Occipital lobe (tissue), 2 donors: ENCODE measurements around the gene SMURF1. TPM values are rescaled to one million over a fixed set of nuclear protein-coding genes. Genes with fewer than 3 reads are reported as not detected.
"Not testable (repeated sequence)": the region's sequence is repeated elsewhere in the genome, so short reads cannot be mapped to it uniquely, and the experiment has no call there.

Experiments
- DNase-seq: peaks from one replicate; lab custom pipeline; 2025; lab: John Stamatoyannopoulos, UW
- total RNA-seq: library from RNA; depleted of rRNA; stranded (reverse); fragments of >200 nt; gene quantifications from one replicate; pipeline ENCODE4 v1.2.3, GENCODE V29; 2014

The SMURF1 gene
- total RNA-seq = 24.6 TPM

GRCh38 chr7:99143853-99144672 lies at the start of gene SMURF1:
SMURF1 (minus strand) TSS chr7:99144108; CDS start chr7:99143780, 328 bp downstream.
- peak; percentile 35 for DNase-seq

- DNase-seq = no peak
Observed at GRCh38 chr7:99191869-99192596, 48.1 kb upstream of the SMURF1 start.

DNA sequence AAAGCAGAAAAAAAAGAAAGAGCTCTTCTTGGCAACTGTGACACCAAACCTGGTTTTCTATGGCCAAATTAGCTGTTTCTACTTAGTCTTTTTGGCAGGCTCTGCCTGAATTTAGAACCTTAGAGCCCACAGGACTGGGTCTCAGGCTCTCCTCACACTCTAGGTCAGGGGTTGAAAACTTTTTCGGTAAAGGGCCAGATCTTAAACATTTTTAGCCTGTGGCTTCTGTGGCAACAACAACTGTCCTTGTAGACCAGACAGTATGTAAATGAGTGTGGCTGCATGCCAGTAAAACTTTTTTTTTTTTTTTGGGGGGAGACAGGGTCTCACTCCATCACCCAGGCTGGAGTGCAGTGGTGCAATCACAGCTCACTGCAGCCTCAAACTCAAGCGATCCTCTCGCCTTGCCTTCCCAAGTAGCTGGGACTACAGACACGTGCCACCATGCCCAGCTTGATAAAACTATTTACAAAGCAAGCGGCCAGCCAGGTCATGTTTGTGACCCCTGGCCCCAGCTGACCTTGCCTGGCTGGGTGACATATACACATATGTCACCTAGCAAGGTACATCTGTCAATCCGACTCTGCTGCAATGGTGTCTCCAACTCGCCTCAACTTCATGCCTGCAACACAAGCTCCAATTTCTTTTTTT lies 46.6 kb upstream of the SMURF1 start:
- DNase-seq = no peak

GRCh38 chr7:99189222-99189621 lies 45.3 kb upstream of the SMURF1 start:
- DNase-seq = no peak

DNA sequence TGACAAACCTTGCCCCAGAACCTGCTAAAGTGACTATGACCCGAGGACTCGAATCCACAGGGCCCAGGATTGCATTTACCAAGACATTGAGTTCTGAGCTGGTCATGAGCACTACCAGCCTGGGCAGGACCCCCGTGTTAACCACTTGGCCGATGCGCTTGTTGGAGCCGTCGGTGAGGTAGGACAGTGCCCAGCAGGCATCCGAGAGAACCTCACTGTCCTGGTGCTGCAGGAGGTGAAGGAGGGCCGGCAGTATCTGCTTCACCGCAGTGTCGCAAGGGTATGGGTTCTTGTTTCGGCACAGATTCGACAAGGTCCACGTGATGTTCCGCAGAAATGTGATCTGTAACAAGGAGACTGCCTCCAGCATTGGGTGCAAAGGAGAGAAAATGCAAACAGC lies 44.3 kb upstream of the SMURF1 start:
- DNase-seq = no peak

DNA sequence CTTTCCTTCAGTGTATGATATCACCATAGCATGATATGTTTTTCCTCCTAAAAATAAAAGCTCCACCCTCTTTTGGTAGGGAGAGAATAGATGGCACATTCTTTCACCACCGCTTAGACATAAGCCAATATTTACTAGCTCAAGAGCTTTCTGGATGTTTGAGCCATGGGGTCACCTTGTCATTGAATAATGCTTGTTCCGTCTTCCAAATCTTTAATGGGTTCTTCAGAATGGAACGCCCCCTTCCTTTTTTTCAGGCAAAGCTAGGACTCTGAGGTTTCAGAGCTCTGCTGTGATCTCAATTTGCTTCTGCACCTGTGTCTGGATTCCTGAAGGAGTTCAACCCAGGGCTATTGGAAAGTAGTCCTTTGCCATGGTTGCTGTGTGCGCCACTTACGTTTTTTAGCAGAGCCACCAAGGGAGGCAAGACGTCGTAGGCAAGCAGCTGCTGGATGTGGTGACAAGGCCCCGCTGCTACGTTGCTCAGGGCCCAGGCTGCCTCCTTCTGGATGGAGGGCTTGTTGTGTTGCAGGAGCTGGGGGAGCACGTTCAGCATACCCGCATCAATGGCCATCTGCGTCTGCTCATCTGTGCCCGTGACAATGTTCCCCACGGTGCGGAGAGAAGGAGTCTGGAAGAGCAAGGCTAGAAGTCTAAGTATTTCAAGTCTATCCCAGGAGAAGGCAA lies 40.8 kb upstream of the SMURF1 start:
- DNase-seq = no peak

GRCh38 chr7:99180067-99180650 lies 36.3 kb upstream of the SMURF1 start:
- DNase-seq = no peak

DNA sequence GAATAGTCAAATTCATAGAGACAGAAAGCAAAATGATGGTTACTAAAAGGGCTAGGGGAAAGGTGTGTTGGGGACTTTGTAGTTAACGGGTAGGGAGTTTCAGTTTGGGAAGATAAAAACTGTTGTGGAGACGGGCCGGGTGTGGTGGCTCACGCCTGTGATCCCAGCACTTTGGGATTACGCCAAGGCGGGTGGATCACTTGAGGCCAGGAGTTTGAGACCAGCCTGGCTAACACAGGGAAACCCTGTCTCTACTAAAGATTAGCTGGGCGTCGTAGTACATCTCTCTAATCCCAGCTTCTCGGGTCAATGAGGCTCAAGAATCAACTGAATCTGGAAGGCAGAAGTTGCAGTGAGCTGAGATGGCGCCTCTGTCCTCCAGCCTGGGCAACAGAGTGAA lies 33.3 kb upstream of the SMURF1 start:
- no peak for DNase-seq

- DNase-seq = no peak
Observed at GRCh38 chr7:99173787-99174186, 29.9 kb upstream of the SMURF1 start.

DNA sequence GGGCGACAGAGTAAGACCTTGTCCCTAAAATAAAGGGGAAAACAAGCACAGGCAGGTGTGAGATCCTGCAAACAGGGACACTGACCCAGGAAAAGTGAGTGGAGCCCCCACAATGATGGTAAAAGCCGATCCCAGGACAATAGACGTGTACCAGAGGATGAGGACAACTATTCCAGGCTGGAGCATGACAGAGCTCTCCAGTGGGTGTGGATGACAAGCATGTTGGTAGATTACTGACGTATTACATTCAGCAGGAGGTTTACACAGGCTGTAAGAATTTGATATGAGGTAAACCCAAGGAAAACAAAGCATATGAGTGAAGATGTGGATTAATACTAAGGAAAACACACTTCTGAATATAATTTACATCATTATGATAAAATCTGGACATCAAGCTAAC lies 27.8 kb upstream of the SMURF1 start:
- no peak for DNase-seq

- no peak for DNase-seq
Observed at GRCh38 chr7:99170730-99171074, 26.8 kb upstream of the SMURF1 start.

DNA sequence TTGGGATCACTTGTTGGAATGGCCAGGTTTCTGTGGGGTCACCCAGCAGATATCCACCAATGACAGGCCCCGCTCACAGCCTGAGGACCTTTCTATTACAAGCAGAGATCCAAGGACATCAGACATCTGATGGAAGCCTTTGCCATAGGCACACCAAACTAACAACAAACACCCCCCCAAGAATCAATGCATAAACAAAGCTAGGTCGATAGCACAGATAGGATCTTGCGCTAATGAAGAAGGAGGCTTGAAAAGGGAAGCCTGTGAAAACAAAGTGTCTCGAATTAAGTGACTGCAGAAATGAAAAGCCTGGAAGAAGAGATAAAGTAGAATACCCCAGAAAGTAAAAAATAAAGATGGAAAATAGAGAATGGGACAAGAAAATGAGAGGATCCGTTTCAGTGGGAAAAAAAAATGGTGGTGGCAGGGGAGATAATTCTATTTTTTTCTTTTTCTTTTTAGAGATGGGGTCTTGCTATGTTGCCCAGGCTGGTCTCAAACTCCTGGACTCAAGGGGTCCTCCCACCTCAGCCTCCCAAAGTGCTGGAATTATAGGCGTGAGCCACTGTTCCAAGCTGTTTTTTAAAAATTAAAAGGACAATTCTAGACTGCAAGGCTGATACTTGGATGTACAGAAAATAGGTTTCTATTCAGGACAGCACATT lies 26.3 kb upstream of the SMURF1 start:
- DNase-seq = no peak

DNA sequence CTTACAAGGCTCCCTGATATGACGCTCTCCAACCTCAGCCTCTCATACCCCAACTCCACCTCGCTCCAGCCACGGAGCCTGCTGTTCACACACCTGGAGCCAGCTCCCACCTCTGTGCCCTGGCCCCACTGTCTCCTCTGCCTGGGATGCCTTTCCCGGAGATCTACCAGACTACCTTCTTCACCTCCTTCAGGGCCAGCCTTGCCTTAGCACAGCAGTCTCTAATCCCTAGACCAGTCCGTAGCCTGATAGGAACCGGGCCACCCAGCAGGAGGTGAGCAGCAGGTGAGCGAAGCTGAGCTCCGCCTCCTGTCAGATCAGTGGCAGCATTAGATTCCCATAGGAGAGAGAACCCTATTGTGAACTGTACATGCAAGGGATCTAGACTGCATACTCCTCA lies 23.2 kb upstream of the SMURF1 start:
- no peak for DNase-seq

DNA sequence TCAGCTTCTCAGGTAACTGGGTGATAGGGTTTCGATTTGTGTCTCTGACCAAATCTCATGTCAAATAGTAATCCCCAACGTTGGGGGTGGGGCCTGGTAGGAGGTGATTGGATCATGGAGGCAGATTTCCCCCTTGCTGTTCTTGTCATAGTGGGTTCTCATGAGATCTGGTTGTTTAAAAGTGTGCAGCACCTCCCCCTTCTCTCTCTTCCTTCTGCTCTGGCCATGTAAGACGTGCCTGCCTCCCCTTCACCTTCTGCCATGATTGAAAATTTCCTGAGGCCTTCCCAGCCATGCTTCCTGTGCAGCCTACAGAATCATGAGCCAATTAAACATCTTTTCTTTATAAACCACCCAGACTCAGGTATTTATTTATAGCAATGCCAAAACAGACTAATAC lies 21.9 kb upstream of the SMURF1 start:
- no peak for DNase-seq

DNA sequence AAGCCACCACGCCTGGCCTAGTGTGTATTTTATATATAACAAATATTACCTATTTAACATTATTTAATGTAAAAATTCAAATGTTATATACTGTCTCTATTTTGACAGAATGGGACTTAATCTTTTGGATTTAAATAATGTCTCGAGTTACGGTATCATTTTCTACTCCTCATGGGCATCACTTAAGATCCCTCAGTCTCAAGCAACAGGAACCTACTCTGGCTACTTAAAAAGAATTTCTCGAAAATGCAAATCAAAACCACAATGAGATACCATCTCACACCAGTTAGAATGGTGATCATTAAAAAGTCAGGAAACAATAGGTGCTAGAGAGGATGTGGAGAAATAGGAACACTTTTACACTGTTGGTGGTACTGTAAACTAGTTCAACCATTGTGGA lies 19.8 kb upstream of the SMURF1 start:
- not testable (repeated sequence) for DNase-seq

GRCh38 chr7:99156649-99157048 lies 12.7 kb upstream of the SMURF1 start:
- DNase-seq = no peak

GRCh38 chr7:99155211-99155610 lies 11.3 kb upstream of the SMURF1 start:
- no peak for DNase-seq

DNA sequence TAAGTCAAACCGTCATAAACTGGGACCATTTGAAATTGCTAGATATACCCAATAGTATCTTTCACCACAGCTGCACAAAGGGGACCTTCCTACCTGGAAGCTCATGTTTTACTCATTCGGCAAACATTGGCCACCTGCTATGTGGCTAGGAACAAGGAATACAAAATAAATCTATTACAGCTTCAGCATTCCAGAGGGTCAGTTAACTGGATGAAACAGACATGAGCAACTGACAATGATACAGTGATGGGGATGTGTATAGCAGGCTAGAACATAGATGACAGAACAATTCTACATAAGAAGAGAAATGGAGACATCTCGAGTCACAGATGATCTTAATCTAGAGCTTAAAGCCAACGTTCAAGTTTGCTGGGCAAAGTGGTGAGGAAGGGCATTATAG lies 3.1 kb upstream of the SMURF1 start:
- no peak for DNase-seq

GRCh38 chr7:99143521-99143852 lies 421 bp downstream of the SMURF1 start:
- no peak for DNase-seq

GRCh38 chr7:99142727-99143520 lies 984 bp downstream of the SMURF1 start:
- DNase-seq = peak; percentile 89
